ENCODE results near the gene RAB3A. TPM values are rescaled to one million over a fixed set of nuclear protein-coding genes. Genes with fewer than 3 reads are reported as not detected.
A peak's percentile ranks its signal among the peaks of the same experiment; 100 is the strongest.

The RAB3A gene
- total and polyA plus RNA-seq, 3 experiments from 2014 or later: 0.59 to 3.8 (median 2.9) TPM

GRCh38 chr19:18234194-18234593, 30.4 kb upstream of the RAB3A start:
- no peak overlapping the region for H3K27ac Mint-ChIP-seq
- H3K27me3 ChIP-seq (ENCODE audit: insufficient read depth, low read length, poor library complexity, severe bottlenecking): peaks cover 26% of the 10 kb centered on the region
- H3K4me1 Mint-ChIP-seq: no peaks in the 10 kb centered on the region
- H3K27me3 Mint-ChIP-seq: peaks cover 60 to 73% of the 10 kb centered on the region in 2 donors
- H3K36me3 ChIP-seq (ENCODE audit: insufficient read depth, low read length): no peaks in the 10 kb centered on the region
- H3K4me3 ChIP-seq (ENCODE audit: low read length): no peak overlapping the region
- DNase-seq: no peak
- H3K9me3 ChIP-seq (ENCODE audit: low read length): no peaks in the 10 kb centered on the region
- no peak overlapping the region for H3K4me3 Mint-ChIP-seq
- ChIA-PET CTCF (interaction anchor here (1.0 kb wide), 1 partner anchor 18 kb away, joined by 4 read pairs; no protein-coding TSS in a partner anchor), POLR2A (no interaction called here)
- H3K4me1 ChIP-seq (ENCODE audit: insufficient read depth, low read length): no peaks in the 10 kb centered on the region
- H3K36me3 Mint-ChIP-seq: peaks cover 0 to 2% (median 0%) of the 10 kb centered on the region in 3 donors
- peaks cover 0 to 8% (median 4%) of the 10 kb centered on the region in 5 donors for H3K9me3 Mint-ChIP-seq
- no peak overlapping the region for H3K27ac ChIP-seq (ENCODE audit: low read depth, low read length)

GRCh38 chr19:18233224-18233825, 29.5 kb upstream of the RAB3A start:
- H3K4me1 ChIP-seq (ENCODE audit: insufficient read depth, low read length): no peaks in the 10 kb centered on the region
- H3K27me3 ChIP-seq (ENCODE audit: insufficient read depth, low read length, poor library complexity, severe bottlenecking): peaks cover 26% of the 10 kb centered on the region
- Mint-ChIP-seq H3K9me3 (peaks cover 0 to 8% (median 4%) of the 10 kb centered on the region in 5 donors), H3K27me3 (peaks cover 60 to 71% of the 10 kb centered on the region in 2 donors), H3K36me3 (peaks cover 0 to 2% (median 0%) of the 10 kb centered on the region in 3 donors), H3K27ac (no peak overlapping the region), H3K4me3 (no peak overlapping the region), H3K4me1 (no peaks in the 10 kb centered on the region)
- H3K9me3 ChIP-seq (ENCODE audit: low read length): no peaks in the 10 kb centered on the region
- ChIA-PET POLR2A (interaction anchor here (0.6 kb wide), 1 partner anchor 89 kb away, joined by 3 read pairs; no protein-coding TSS in a partner anchor), CTCF (interaction anchor here (1.0 to 1.1 kb wide), 2 partner anchors 18 to 178 kb away, joined by 3 to 4 read pairs; no protein-coding TSS in a partner anchor)
- DNase-seq: peak; percentile 34 to 58 (median 35)
- H3K36me3 ChIP-seq (ENCODE audit: insufficient read depth, low read length): no peaks in the 10 kb centered on the region
- H3K4me3 ChIP-seq (ENCODE audit: low read length): no peak overlapping the region
- H3K27ac ChIP-seq (ENCODE audit: low read depth, low read length): no peak overlapping the region

- Histone ChIP-seq H3K9me3 (ENCODE audit: low read length) (no peaks in the 10 kb centered on the region), H3K27me3 (ENCODE audit: insufficient read depth, low read length, poor library complexity, severe bottlenecking) (peaks cover 26% of the 10 kb centered on the region), H3K36me3 (ENCODE audit: insufficient read depth, low read length) (no peaks in the 10 kb centered on the region), H3K4me3 (ENCODE audit: low read length) (no peak overlapping the region), H3K27ac (ENCODE audit: low read depth, low read length) (no peak overlapping the region), H3K4me1 (ENCODE audit: insufficient read depth, low read length) (no peaks in the 10 kb centered on the region)
- H3K27me3 Mint-ChIP-seq: peaks cover 63 to 77% of the 10 kb centered on the region in 2 donors
- H3K4me3 Mint-ChIP-seq: no peak overlapping the region
- no peak for DNase-seq
- H3K9me3 Mint-ChIP-seq: peaks cover 0 to 8% (median 4%) of the 10 kb centered on the region in 5 donors
- peak overlapping the region in 1 of 8 donors; percentile 43 for H3K27ac Mint-ChIP-seq
- ChIA-PET POLR2A (no interaction called here), CTCF (interaction anchor here (1.0 to 1.1 kb wide), 2 partner anchors 19 to 178 kb away, joined by 3 to 4 read pairs; no protein-coding TSS in a partner anchor)
- H3K4me1 Mint-ChIP-seq: no peaks in the 10 kb centered on the region
- H3K36me3 Mint-ChIP-seq: peaks cover 0 to 2% (median 0%) of the 10 kb centered on the region in 3 donors
Observed at GRCh38 chr19:18232540-18233223, 28.8 kb upstream of the RAB3A start.

GRCh38 chr19:18231775-18232174, 27.9 kb upstream of the RAB3A start:
- Mint-ChIP-seq H3K4me1 (peaks cover 0 to 3% (median 1%) of the 10 kb centered on the region in 3 donors), H3K4me3 (no peak overlapping the region), H3K27ac (no peak overlapping the region), H3K27me3 (peaks cover 66 to 82% of the 10 kb centered on the region in 2 donors), H3K9me3 (peaks cover 0 to 8% (median 4%) of the 10 kb centered on the region in 5 donors), H3K36me3 (peaks cover 0 to 2% (median 0%) of the 10 kb centered on the region in 3 donors)
- Histone ChIP-seq H3K4me1 (ENCODE audit: insufficient read depth, low read length) (no peaks in the 10 kb centered on the region), H3K4me3 (ENCODE audit: low read length) (no peak overlapping the region), H3K27me3 (ENCODE audit: insufficient read depth, low read length, poor library complexity, severe bottlenecking) (peaks cover 35% of the 10 kb centered on the region), H3K9me3 (ENCODE audit: low read length) (no peaks in the 10 kb centered on the region), H3K36me3 (ENCODE audit: insufficient read depth, low read length) (no peaks in the 10 kb centered on the region), H3K27ac (ENCODE audit: low read depth, low read length) (no peak overlapping the region)
- ChIA-PET POLR2A (interaction anchor here (0.5 kb wide), 1 partner anchor 1121 kb away, joined by 3 read pairs; no protein-coding TSS in a partner anchor), CTCF (interaction anchor here (0.8 kb wide), 1 partner anchor 179 kb away, joined by 3 read pairs; no protein-coding TSS in a partner anchor)
- DNase-seq: no peak

- Mint-ChIP-seq H3K9me3 (peaks cover 0 to 8% (median 4%) of the 10 kb centered on the region in 5 donors), H3K4me1 (peaks cover 0 to 4% (median 3%) of the 10 kb centered on the region in 3 donors), H3K4me3 (no peak overlapping the region), H3K27me3 (peaks cover 68 to 79% of the 10 kb centered on the region in 2 donors), H3K27ac (peak overlapping the region in 1 of 8 donors; percentile 13), H3K36me3 (peaks cover 0 to 2% (median 0%) of the 10 kb centered on the region in 3 donors)
- ChIA-PET CTCF (interaction anchor here (0.8 kb wide), 1 partner anchor 179 kb away, joined by 3 read pairs; no protein-coding TSS in a partner anchor), POLR2A (interaction anchor here (0.5 kb wide), 1 partner anchor 1120 kb away, joined by 3 read pairs; no protein-coding TSS in a partner anchor)
- peaks cover under 1% of the 10 kb centered on the region for H3K4me1 ChIP-seq (ENCODE audit: insufficient read depth, low read length)
- H3K9me3 ChIP-seq (ENCODE audit: low read length): no peaks in the 10 kb centered on the region
- no peak overlapping the region for H3K27ac ChIP-seq (ENCODE audit: low read depth, low read length)
- no peak overlapping the region for H3K4me3 ChIP-seq (ENCODE audit: low read length)
- H3K27me3 ChIP-seq (ENCODE audit: insufficient read depth, low read length, poor library complexity, severe bottlenecking): peaks cover 37% of the 10 kb centered on the region
- no peak for DNase-seq
- no peaks in the 10 kb centered on the region for H3K36me3 ChIP-seq (ENCODE audit: insufficient read depth, low read length)
Observed at GRCh38 chr19:18230941-18231734, 27.3 kb upstream of the RAB3A start.

- H3K36me3 Mint-ChIP-seq: peaks cover 0 to 2% (median 0%) of the 10 kb centered on the region in 3 donors
- H3K27ac ChIP-seq (ENCODE audit: low read depth, low read length): no peak overlapping the region
- no peaks in the 10 kb centered on the region for H3K9me3 ChIP-seq (ENCODE audit: low read length)
- peaks cover 67 to 79% of the 10 kb centered on the region in 2 donors for H3K27me3 Mint-ChIP-seq
- peaks cover 13% of the 10 kb centered on the region for H3K4me1 ChIP-seq (ENCODE audit: insufficient read depth, low read length)
- H3K4me3 Mint-ChIP-seq: no peak overlapping the region
- no peaks in the 10 kb centered on the region for H3K36me3 ChIP-seq (ENCODE audit: insufficient read depth, low read length)
- peaks cover 49% of the 10 kb centered on the region for H3K27me3 ChIP-seq (ENCODE audit: insufficient read depth, low read length, poor library complexity, severe bottlenecking)
- H3K27ac Mint-ChIP-seq: no peak overlapping the region
- DNase-seq: no peak
- H3K9me3 Mint-ChIP-seq: peaks cover 0 to 8% (median 2%) of the 10 kb centered on the region in 5 donors
- no peak overlapping the region for H3K4me3 ChIP-seq (ENCODE audit: low read length)
- ChIA-PET POLR2A (no interaction called here), CTCF (no interaction called here)
- H3K4me1 Mint-ChIP-seq: peaks cover 5 to 15% (median 7%) of the 10 kb centered on the region in 3 donors
Observed at GRCh38 chr19:18229915-18230314, 26.1 kb upstream of the RAB3A start.

- Histone ChIP-seq H3K4me1 (ENCODE audit: insufficient read depth, low read length) (peaks cover 17% of the 10 kb centered on the region), H3K4me3 (ENCODE audit: low read length) (no peak overlapping the region), H3K36me3 (ENCODE audit: insufficient read depth, low read length) (no peaks in the 10 kb centered on the region), H3K27me3 (ENCODE audit: insufficient read depth, low read length, poor library complexity, severe bottlenecking) (peaks cover 53% of the 10 kb centered on the region), H3K9me3 (ENCODE audit: low read length) (no peaks in the 10 kb centered on the region), H3K27ac (ENCODE audit: low read depth, low read length) (no peak overlapping the region)
- no peak overlapping the region for H3K4me3 Mint-ChIP-seq
- peaks cover 67 to 79% of the 10 kb centered on the region in 2 donors for H3K27me3 Mint-ChIP-seq
- ChIA-PET POLR2A (no interaction called here), CTCF (no interaction called here)
- peaks cover 0 to 2% (median 0%) of the 10 kb centered on the region in 3 donors for H3K36me3 Mint-ChIP-seq
- peaks cover 0 to 8% (median 2%) of the 10 kb centered on the region in 5 donors for H3K9me3 Mint-ChIP-seq
- H3K27ac Mint-ChIP-seq: no peak overlapping the region
- no peak for DNase-seq
- H3K4me1 Mint-ChIP-seq: peaks cover 8 to 19% (median 11%) of the 10 kb centered on the region in 3 donors
Observed at GRCh38 chr19:18229474-18229873, 25.6 kb upstream of the RAB3A start.
